ENCODE results near the gene ENC1. TPM values are rescaled to one million over a fixed set of nuclear protein-coding genes. Genes with fewer than 3 reads are reported as not detected.

ENC1 gene
- total and polyA plus RNA-seq, 2 of the 4 experiments (the other 2 are of a cell fraction): 25.6 to 70.8 TPM

- H3K9ac ChIP-seq (ENCODE audit: low read depth, low read length): no peak overlapping the region
- no peak overlapping the region for H3K14ac ChIP-seq (replicated peaks; ENCODE audit: low read depth, low read length)
- H2BK20ac ChIP-seq (ENCODE audit: low read depth, low read length): no peak overlapping the region
- intact Hi-C loops (cut with micrococcal nuclease): no loop called here
- peak; percentile 50 for DNase-seq
- no peaks in the 10 kb centered on the region for H3K36me3 ChIP-seq (ENCODE audit: control insufficient read depth, insufficient read depth, low read length)
- no peak overlapping the region for H2BK5ac ChIP-seq (ENCODE audit: low read depth, low read length, poor library complexity, severe bottlenecking)
- in situ Hi-C loops (cut with MboI; ENCODE audit: low sequenced_read_pairs): loop anchor here (25.0 kb wide), 1 partner anchor 595 kb away; no protein-coding TSS in a partner anchor
- no peak overlapping the region for H3K23ac ChIP-seq (ENCODE audit: low read depth, low read length)
- BruUV-seq (replicated peaks): no TSS peak
- H2AFZ ChIP-seq (replicated peaks; ENCODE audit: low read length, poor library complexity): no peak overlapping the region
- H2AK9ac ChIP-seq (replicated peaks; ENCODE audit: low read depth, low read length, poor library complexity): no peak overlapping the region
- no peak overlapping the region for H2BK15ac ChIP-seq (ENCODE audit: low read depth, low read length)
- H3K4ac ChIP-seq (ENCODE audit: low read depth, low read length): no peak overlapping the region
- no peaks in the 10 kb centered on the region for H3K79me1 ChIP-seq (ENCODE audit: low read depth in 1 of 2, low read length in 2 of 2)
- no peak overlapping the region for H2BK120ac ChIP-seq (ENCODE audit: low read depth, low read length)
- ChIA-PET CTCF (interaction anchor here (0.6 to 0.7 kb wide), 4 partner anchors 10 to 34 kb away, joined by 3 to 9 read pairs (median 6); no protein-coding TSS in a partner anchor), POLR2A (ENCODE audit: unreplicated experiment) (no interaction called here)
- no peak for TF ChIP-seq BHLHE40 (IDR thresholded peaks at IDR 0.05; ENCODE audit: low read depth, low read length)
- no peak for TF ChIP-seq NFE2L2 (IDR thresholded peaks at IDR 0.05; ENCODE audit: low read depth, low read length)
- no peak for TF ChIP-seq CEBPB (IDR thresholded peaks at IDR 0.05; ENCODE audit: low read depth, low read length)
- TF ChIP-seq, protein P1, sequence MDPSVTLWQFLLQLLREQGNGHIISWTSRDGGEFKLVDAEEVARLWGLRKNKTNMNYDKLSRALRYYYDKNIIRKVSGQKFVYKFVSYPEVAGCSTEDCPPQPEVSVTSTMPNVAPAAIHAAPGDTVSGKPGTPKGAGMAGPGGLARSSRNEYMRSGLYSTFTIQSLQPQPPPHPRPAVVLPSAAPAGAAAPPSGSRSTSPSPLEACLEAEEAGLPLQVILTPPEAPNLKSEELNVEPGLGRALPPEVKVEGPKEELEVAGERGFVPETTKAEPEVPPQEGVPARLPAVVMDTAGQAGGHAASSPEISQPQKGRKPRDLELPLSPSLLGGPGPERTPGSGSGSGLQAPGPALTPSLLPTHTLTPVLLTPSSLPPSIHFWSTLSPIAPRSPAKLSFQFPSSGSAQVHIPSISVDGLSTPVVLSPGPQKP (IDR thresholded peaks at IDR 0.05; ENCODE audit: borderline replicate concordance, low read depth, low read length): no peak
- TF ChIP-seq RAD21 (IDR thresholded peaks at IDR 0.05; ENCODE audit: low read length): no peak
- no peak for TF ChIP-seq FOS (IDR thresholded peaks at IDR 0.05; ENCODE audit: low read depth, low read length)
- TF ChIP-seq, protein P2, sequence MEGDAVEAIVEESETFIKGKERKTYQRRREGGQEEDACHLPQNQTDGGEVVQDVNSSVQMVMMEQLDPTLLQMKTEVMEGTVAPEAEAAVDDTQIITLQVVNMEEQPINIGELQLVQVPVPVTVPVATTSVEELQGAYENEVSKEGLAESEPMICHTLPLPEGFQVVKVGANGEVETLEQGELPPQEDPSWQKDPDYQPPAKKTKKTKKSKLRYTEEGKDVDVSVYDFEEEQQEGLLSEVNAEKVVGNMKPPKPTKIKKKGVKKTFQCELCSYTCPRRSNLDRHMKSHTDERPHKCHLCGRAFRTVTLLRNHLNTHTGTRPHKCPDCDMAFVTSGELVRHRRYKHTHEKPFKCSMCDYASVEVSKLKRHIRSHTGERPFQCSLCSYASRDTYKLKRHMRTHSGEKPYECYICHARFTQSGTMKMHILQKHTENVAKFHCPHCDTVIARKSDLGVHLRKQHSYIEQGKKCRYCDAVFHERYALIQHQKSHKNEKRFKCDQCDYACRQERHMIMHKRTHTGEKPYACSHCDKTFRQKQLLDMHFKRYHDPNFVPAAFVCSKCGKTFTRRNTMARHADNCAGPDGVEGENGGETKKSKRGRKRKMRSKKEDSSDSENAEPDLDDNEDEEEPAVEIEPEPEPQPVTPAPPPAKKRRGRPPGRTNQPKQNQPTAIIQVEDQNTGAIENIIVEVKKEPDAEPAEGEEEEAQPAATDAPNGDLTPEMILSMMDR (conservative IDR thresholded peaks at IDR 0.05; ENCODE audit: low read depth, low read length): no peak
- TF ChIP-seq SMC3 (IDR thresholded peaks at IDR 0.05; ENCODE audit: low read depth, low read length): no peak
- TF ChIP-seq POLR2A (IDR thresholded peaks at IDR 0.05; ENCODE audit: low read depth, low read length): no peak
- no peak for TF ChIP-seq MAFK (IDR thresholded peaks at IDR 0.05; ENCODE audit: low read depth, low read length)
- no peak for TF ChIP-seq MXI1 (IDR thresholded peaks at IDR 0.05; ENCODE audit: borderline replicate concordance, low read depth, low read length)
- no peak for TF ChIP-seq USF2 (IDR thresholded peaks at IDR 0.05; ENCODE audit: low read depth, low read length)
- no peak for TF ChIP-seq MAZ (IDR thresholded peaks at IDR 0.05; ENCODE audit: borderline replicate concordance, low read depth, low read length)
- no peak for TF ChIP-seq RFX5 (IDR thresholded peaks at IDR 0.05; ENCODE audit: low read depth, low read length)
- no peak for TF ChIP-seq CHD1 (IDR thresholded peaks at IDR 0.05; ENCODE audit: low read depth, low read length)
- TF ChIP-seq RCOR1 (IDR thresholded peaks at IDR 0.05; ENCODE audit: insufficient replicate concordance, low read length): no peak
- peaks cover 3% of the 10 kb centered on the region; the same call in 1 of the 2 replicates for H3K27me3 ChIP-seq (ENCODE audit: control insufficient read depth, insufficient read depth, low read length)
- no peak overlapping the region for H3K4me3 ChIP-seq (ENCODE audit: insufficient read depth, low read depth, low read length)
- H4K8ac ChIP-seq (ENCODE audit: low read depth in 2 of 2, low read length in 2 of 2): no peak overlapping the region
- no peak overlapping the region for H3K27ac ChIP-seq (ENCODE audit: insufficient read depth, low read length)
- 82% methylated on average over 3 of the region's 4 CpGs; no CpG with 5 or more reads in 1 of the 2 experiments for WGBS, 2 experiments (ENCODE audit: extremely low coverage in 2 of 2, insufficient read length in 1 of 2)
- H4K91ac ChIP-seq (ENCODE audit: insufficient read depth, low read depth, low read length): no peak overlapping the region
- no peaks in the 10 kb centered on the region for H3K9me3 ChIP-seq (ENCODE audit: control insufficient read depth, insufficient read depth, low read length)
- no peaks in the 10 kb centered on the region for H4K20me1 ChIP-seq (ENCODE audit: insufficient read depth, low read length)
- H4K5ac ChIP-seq (ENCODE audit: low read depth, low read length): no peak overlapping the region
- H3K56ac ChIP-seq (ENCODE audit: extremely low read depth, insufficient read depth, low read length): no peak overlapping the region
- H3K9me1 ChIP-seq (ENCODE audit: insufficient read depth, low read length): no peaks in the 10 kb centered on the region
- ATAC-seq (ENCODE audit: low read depth): peak; percentile 69
- dilution Hi-C loops (cut with HindIII; ENCODE audit: low sequenced_read_pairs, unreplicated experiment): no loop called here
- no peaks in the 10 kb centered on the region for H3K4me1 ChIP-seq (ENCODE audit: control insufficient read depth, insufficient read depth, low read length)
- H3K4me2 ChIP-seq (ENCODE audit: low read depth, low read length): no peak overlapping the region
- H2AK5ac ChIP-seq (ENCODE audit: low read depth, low read length): no peak overlapping the region
- H3K18ac ChIP-seq (ENCODE audit: low read depth, low read length): no peak overlapping the region
Measured at GRCh38 chr5:74667396-74667795, 26.9 kb upstream of the ENC1 start.

All from IMR-90 (cell line).